D341Med (cell line): ENCODE results near the gene TPBG.
"Not testable (repeated sequence)": the region's sequence is repeated elsewhere in the genome, so short reads cannot be mapped to it uniquely, and the experiment has no call there.

Experiments used
- DNase-seq: peaks from one replicate; pipeline ENCODE4 v3.0.0; 2012; ENCODE audit warnings: low spot score

The TPBG gene

DNA sequence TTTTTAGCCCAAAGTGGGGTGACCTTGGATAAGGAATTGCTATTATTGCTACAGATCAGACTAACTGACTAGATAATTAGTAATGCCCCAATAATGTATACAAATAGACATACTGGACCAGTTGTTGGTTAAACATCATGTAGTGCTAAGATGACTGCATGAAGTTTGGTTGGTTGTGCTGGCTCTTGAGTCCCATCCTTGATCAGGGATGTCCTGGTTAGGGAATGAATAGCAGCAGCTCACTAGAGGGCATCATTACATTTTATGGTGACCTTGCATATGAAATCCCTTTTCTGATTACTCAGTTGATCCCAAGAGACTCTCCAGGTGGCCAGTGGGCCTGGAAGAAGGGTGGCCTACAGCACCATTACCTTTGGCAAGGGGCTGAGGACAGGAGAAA lies 10.9 kb downstream of the TPBG start:
- DNase-seq: no peak

DNA sequence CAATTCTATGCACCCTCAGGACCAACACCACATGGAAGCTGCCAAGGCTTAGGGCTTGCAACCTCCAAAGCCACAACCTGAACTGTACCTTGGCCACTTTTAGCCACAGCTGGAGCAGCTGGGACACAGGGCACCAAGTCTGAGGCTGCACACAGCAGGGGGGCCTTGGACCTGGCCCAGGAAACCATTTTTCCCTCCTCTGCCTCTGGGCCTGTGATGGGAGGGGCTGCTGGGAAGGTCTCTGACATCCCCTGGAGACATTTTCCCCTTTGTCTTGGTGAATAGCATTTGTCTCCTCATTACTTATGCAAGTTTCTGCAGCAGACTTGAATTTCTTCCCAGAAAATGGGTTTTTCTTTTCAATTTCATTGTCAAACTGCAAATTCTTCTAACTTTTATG lies 13.0 kb downstream of the TPBG start:
- no peak for DNase-seq

DNA sequence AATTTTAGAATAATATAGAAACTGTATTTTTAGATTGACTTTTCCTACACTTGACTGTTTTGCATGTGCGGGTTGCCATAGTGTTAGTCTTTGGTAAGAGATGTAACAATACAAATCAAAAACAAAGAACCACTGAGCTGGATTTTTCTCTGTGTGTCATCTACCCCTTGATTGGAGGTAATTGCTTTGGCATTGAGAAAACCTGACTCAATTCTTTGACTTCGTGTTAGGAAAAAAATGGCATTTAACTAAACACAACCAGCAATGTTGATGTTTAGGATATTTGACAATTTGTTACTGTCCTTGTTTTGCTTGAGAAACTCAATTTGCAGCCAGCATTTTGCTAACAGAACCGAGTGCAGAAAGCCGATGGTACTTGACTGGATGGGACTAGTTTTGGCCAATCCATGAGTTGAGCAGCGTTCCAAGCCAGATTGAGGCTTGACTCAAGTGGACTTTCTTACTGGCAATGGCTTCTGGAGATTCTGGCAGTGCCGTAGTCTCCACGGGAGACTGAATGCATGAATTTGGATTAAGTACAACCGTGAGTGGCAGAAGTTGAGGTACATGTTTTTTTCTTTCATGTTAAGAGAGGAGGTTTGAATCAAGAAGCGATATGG lies 17.1 kb downstream of the TPBG start:
- DNase-seq: no peak

DNA sequence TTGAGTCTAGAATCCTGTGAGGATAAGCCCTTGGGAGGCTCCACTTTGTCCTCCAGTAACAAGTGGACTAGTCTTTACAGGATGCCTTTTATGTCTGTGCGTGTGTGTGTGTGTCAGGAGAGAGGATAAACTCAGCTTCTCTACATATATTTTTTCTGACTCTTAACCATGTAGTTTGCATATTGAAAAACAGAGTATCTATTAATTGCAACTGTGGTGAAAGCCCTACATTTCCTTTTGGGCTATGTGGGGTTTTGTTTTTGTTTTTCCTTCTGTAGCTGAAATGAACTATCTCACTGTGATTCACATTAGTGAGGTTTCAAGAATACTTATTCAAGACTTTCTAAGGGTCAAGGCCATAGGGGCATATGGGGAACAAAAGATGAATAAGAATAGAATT lies 17.7 kb downstream of the TPBG start:
- no peak for DNase-seq

GRCh38 chr6:82385102-82385501 lies 21.5 kb downstream of the TPBG start:
- DNase-seq: no peak

GRCh38 chr6:82385546-82385945 lies 21.9 kb downstream of the TPBG start:
- DNase-seq: no peak

DNA sequence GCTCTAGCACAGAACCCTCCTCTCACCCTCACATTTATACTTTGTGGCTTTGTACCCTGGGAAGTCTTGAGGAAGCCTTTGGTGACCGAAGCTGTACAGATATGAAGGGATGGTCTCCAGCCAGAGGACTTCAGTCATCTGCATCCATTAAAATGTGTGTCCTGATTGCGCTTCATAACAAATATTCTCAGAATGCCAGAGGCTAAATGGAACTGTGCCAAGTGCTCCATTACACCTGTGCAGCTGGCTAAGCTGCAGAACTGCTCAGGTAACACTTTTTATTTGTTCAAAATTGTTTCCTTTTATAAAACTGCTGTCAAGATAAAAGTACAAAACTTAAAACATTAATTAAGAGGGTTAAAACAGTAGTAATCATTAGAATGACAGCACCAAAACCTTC lies 22.3 kb downstream of the TPBG start:
- DNase-seq: no peak

GRCh38 chr6:82394770-82395169 lies 31.2 kb downstream of the TPBG start:
- DNase-seq: not testable (repeated sequence)

- DNase-seq: no peak
Measured at GRCh38 chr6:82396964-82397751, 33.5 kb downstream of the TPBG start.

- DNase-seq: no peak
Measured at GRCh38 chr6:82397962-82398692, 34.5 kb downstream of the TPBG start.

DNA sequence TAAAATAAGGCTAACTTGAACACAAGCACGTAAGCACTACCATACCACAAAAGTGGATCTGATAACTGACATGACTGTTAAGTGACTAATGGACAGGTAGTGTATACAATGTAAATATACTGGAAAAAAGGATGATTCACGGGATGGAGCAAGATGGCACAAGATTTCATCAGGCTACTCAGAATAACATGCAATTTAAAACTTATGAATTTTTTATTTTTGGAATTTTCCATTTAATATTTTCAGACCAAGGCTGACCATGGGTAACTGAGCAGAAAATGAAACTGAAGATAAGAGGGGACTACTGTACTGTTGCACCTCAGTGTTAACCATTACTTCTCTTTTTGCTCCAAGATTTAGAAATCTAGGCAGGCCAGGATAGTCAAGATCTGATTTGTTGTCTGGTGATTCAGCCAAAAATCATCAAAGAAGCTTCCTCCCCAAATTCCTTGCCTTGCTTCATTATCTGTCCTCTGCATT lies 45.4 kb downstream of the TPBG start:
- DNase-seq: no peak

DNA sequence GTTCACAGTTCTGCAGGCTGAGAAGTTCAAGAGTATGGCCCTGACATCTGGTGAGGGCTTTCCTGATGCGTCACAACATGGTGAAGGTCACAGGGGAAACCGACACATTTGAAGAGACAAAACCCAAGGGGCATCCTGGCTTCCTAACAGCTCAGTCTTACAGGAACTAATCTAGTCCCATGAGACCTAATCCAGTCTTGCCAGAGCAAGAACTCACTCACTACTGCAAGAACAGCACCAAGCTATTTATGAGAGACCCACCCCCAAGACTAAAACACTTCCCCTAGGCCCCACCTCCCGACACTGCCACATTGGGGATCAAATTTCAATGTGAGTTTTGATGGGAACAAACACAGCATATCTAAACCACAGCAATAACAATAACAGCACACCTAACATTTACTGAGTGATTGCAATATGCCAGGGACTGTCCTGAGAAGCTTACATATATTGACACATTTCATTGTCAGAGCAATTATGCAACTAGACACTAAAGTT lies 46.6 kb downstream of the TPBG start:
- DNase-seq: no peak

GRCh38 chr6:82413868-82414267 lies 50.3 kb downstream of the TPBG start:
- no peak for DNase-seq

DNA sequence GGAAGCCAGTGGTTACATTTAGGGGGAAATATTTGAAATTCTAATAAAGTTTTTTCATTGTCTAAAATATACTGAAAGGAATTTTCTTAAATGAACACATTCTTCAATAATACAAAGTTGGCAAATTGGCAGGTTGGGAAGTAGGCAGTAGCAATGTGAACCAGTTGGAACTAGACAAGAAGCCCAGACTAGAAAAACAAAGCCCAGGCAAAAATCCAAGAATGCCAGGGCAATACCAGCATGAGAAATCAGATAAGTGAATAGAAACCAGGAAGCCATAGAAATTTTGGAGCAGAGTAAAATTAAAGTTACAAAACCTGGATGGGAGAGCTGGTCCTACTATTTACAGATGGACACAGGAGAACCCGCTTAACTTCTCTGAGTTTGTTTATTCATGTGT lies 52.2 kb downstream of the TPBG start:
- DNase-seq: no peak

DNA sequence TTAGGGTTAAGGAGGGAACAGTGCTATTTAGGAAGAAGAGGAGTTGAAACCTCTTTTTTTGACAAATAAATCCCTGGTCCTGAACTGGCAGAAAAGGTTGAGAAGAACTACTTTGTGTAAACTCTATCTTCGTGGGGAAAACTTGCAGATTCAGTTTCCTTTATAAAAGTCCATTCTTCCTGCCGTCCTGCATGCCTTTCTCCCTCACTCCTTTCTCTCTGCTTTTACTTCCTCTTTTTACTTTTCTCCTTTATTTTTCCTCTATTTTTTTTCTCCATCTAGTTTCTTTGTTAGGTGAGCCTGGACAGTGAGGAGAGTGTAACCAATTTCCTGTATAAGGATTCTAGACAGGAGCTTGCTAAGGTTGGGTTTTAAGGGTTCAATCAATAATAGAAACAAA lies 52.7 kb downstream of the TPBG start:
- DNase-seq: no peak
